ENCODE data around the gene FGF22. TPM values are rescaled to one million over a fixed set of nuclear protein-coding genes. Genes with fewer than 3 reads are reported as not detected.
A peak's percentile ranks its signal among the peaks of the same experiment; 100 is the strongest.

FGF22 gene
- total and polyA plus RNA-seq, 2 of the 13 experiments (the other 11 are each of a cell fraction or from before 2014, with no cell fraction given): 0.24 TPM; not detected in 1

GRCh38 chr19:679418-680286 lies 40.0 kb downstream of the FGF22 start (continued):
- TF ChIP-seq HNRNPLL (IDR thresholded peaks at IDR 0.05; ENCODE audit: low read depth, low read length, poor library complexity, severe bottlenecking): no peak
- no peak for TF ChIP-seq ZBTB3 (CRISPR knock-in tag; IDR thresholded peaks at IDR 0.05; ENCODE audit: borderline replicate concordance, low read depth)
- TF ChIP-seq ZNF615 (CRISPR knock-in tag; IDR thresholded peaks at IDR 0.05; ENCODE audit: borderline replicate concordance): no peak
- no peak for TF ChIP-seq AHR (CRISPR knock-in tag; IDR thresholded peaks at IDR 0.05)
- TF ChIP-seq NR2C2 (CRISPR knock-in tag; IDR thresholded peaks at IDR 0.05; ENCODE audit: borderline replicate concordance): no peak
- TF ChIP-seq RORA (CRISPR knock-in tag; IDR thresholded peaks at IDR 0.05): no peak
- no peak for TF ChIP-seq HINFP (CRISPR knock-in tag; IDR thresholded peaks at IDR 0.05; ENCODE audit: low read depth)
- TF ChIP-seq FOXA1 (IDR thresholded peaks at IDR 0.05): no peak
- TF ChIP-seq FOXA1 (CRISPR knock-in tag; IDR thresholded peaks at IDR 0.05): no peak
- peak; percentile 38; the same call in 1 of the 2 replicates for TF ChIP-seq TFAP4 (IDR thresholded peaks at IDR 0.05; ENCODE audit: borderline replicate concordance, low read depth)
- TF ChIP-seq ZBTB21 (CRISPR knock-in tag; IDR thresholded peaks at IDR 0.05): no peak
- TF ChIP-seq MZF1 (CRISPR knock-in tag; IDR thresholded peaks at IDR 0.05; ENCODE audit: borderline replicate concordance): no peak
- TF ChIP-seq IRF2 (CRISPR knock-in tag; IDR thresholded peaks at IDR 0.05): no peak
- TF ChIP-seq TFE3 (CRISPR knock-in tag; IDR thresholded peaks at IDR 0.05): no peak
- TF ChIP-seq ZFP36L1 (CRISPR knock-in tag; IDR thresholded peaks at IDR 0.05): no peak
- no peak for TF ChIP-seq PHF20 (CRISPR knock-in tag; IDR thresholded peaks at IDR 0.05)
- no peak for TF ChIP-seq POLR2A (IDR thresholded peaks at IDR 0.05; ENCODE audit: insufficient read depth in 1 of 2, low read depth in 2 of 2, low read length in 2 of 2)
- no peak for TF ChIP-seq ZNF746 (CRISPR knock-in tag; IDR thresholded peaks at IDR 0.05)
- TF ChIP-seq ZBTB2 (CRISPR knock-in tag; IDR thresholded peaks at IDR 0.05; ENCODE audit: low read depth): no peak; the same call in 1 of the 2 replicates
- TF ChIP-seq ZSCAN30 (CRISPR knock-in tag; IDR thresholded peaks at IDR 0.05): no peak
- TF ChIP-seq ZNF570 (CRISPR knock-in tag; IDR thresholded peaks at IDR 0.05; ENCODE audit: borderline replicate concordance): no peak
- no peak for TF ChIP-seq ZNF180 (CRISPR knock-in tag; IDR thresholded peaks at IDR 0.05; ENCODE audit: borderline replicate concordance, low read depth)
- TF ChIP-seq ZNF503 (CRISPR knock-in tag; IDR thresholded peaks at IDR 0.05): no peak
- TF ChIP-seq ZNF720 (CRISPR knock-in tag; IDR thresholded peaks at IDR 0.05): no peak
